Neural progenitor cell (in vitro differentiated cells): ENCODE measurements around the gene TBXAS1. TPM values are rescaled to one million over a fixed set of nuclear protein-coding genes. Genes with fewer than 3 reads are reported as not detected.

Experiments used
- DNase-seq: peaks from one replicate; pipeline ENCODE4 v3.0.0-alpha.2; 2016; ENCODE audit warnings: low spot score
- H2AFZ ChIP-seq: fragments of 200-600 bp; sonication (generic); replicated peaks from 2 replicates; pipeline ENCODE4 v1.6.1; 2016; ENCODE audit warnings: antibody characterized with exemption
- H3F3A ChIP-seq: fragments of 200-600 bp; sonication (generic); 2 replicates; pipeline ENCODE4 v1.6.1; 2016; ENCODE audit warnings: antibody characterized with exemption, low read depth
- H3K27ac ChIP-seq: fragments of 200-600 bp; sonication (generic); 2 replicates; pipeline ENCODE4 v1.5.1; 2016; ENCODE audit warnings: mild to moderate bottlenecking
- H3K27me3 ChIP-seq: fragments of 200-600 bp; sonication (generic); 2 replicates; pipeline ENCODE4 v1.6.1; 2016; ENCODE audit warnings: mild to moderate bottlenecking, moderate library complexity
- H3K36me3 ChIP-seq: fragments of 200-600 bp; sonication (generic); 2 replicates; pipeline ENCODE4 v1.5.1; 2016
- H3K4me1 ChIP-seq: fragments of 200-600 bp; sonication (generic); 2 replicates; pipeline ENCODE4 v1.6.1; 2016; ENCODE audit warnings: mixed run types
- H3K4me2 ChIP-seq: fragments of 200-600 bp; sonication (generic); 2 replicates; pipeline ENCODE4 v1.6.1; 2016
- H3K4me3 ChIP-seq: fragments of 200-600 bp; sonication (generic); 2 replicates; pipeline ENCODE4 v1.5.1; 2016
- H3K79me2 ChIP-seq: fragments of 200-600 bp; sonication (generic); 2 replicates; pipeline ENCODE4 v1.6.1; 2016; ENCODE audit warnings: low read depth
- H3K9ac ChIP-seq: fragments of 200-600 bp; sonication (generic); 2 replicates; pipeline ENCODE4 v1.6.1; 2016
- H3K9me3 ChIP-seq: fragments of 200-600 bp; sonication (generic); 2 replicates; pipeline ENCODE4 v1.5.1; 2016; ENCODE audit warnings: low read depth
- H4K20me1 ChIP-seq: fragments of 200-600 bp; sonication (generic); 2 replicates; pipeline ENCODE4 v1.6.1; 2016; ENCODE audit warnings: low read depth
- H3K27ac Mint-ChIP-seq: 3 replicates; pipeline ENCODE4 v1.8.0; 2021; ENCODE audit warnings: mixed read lengths
- H3K27me3 Mint-ChIP-seq: 2 replicates; pipeline ENCODE4 v1.8.0; 2022; ENCODE audit warnings: low read depth, mild to moderate bottlenecking, inconsistent platforms, moderate library complexity, mixed read lengths; ENCODE audit not compliant: insufficient read depth
- H3K36me3 Mint-ChIP-seq: 3 replicates; pipeline ENCODE4 v1.8.0; 2021; ENCODE audit warnings: mixed read lengths
- H3K4me1 Mint-ChIP-seq: 3 replicates; pipeline ENCODE4 v1.8.0; 2021; ENCODE audit warnings: mixed read lengths
- H3K4me3 Mint-ChIP-seq: 3 replicates; pipeline ENCODE4 v1.8.0; 2021; ENCODE audit warnings: mild to moderate bottlenecking, moderate library complexity, mixed read lengths
- H3K9me3 Mint-ChIP-seq: 3 replicates; pipeline ENCODE4 v1.8.0; 2020; ENCODE audit warnings: mixed read lengths
- EZH2 ChIP-seq: fragments of 200-600 bp; sonication (generic); IDR thresholded peaks from 2 replicates; pipeline ENCODE4 v1.6.1; 2017; ENCODE audit warnings: antibody characterized with exemption, mild to moderate bottlenecking, moderate library complexity
- EZH2phosphoT487 ChIP-seq: fragments of 200-600 bp; sonication (generic); IDR thresholded peaks from 2 replicates; pipeline ENCODE4 v1.6.1; 2017; ENCODE audit warnings: antibody characterized with exemption
- total RNA-seq: library from RNA; depleted of rRNA; stranded (reverse); fragments of >200 nt; gene quantifications from 2 replicates; pipeline ENCODE4 v1.2.3, GENCODE V29; 2015; ENCODE audit warnings: low replicate concordance
- TF ChIP-seq, protein P1 (sequence below): fragments of 200-600 bp; sonication (generic); IDR thresholded peaks from 2 replicates; pipeline ENCODE4 v1.5.1; 2017; ENCODE audit warnings: antibody characterized with exemption, mild to moderate bottlenecking

Gene TBXAS1
- total RNA-seq, 1 donor from 2014 or later = not detected

- Mint-ChIP-seq H3K27ac (no peak overlapping the region), H3K9me3 (no peaks in the 10 kb centered on the region), H3K36me3 (no peaks in the 10 kb centered on the region), H3K4me3 (no peak overlapping the region), H3K27me3 (peaks cover 16% of the 10 kb centered on the region), H3K4me1 (peaks cover 14% of the 10 kb centered on the region)
- Histone ChIP-seq H3K27ac (no peak overlapping the region), H3K79me2 (no peaks in the 10 kb centered on the region), H3K9ac (no peak overlapping the region), H4K20me1 (no peaks in the 10 kb centered on the region), H3K4me2 (no peak overlapping the region), H3K36me3 (no peaks in the 10 kb centered on the region), H2AFZ (no peak overlapping the region), H3K4me1 (peaks cover 8% of the 10 kb centered on the region), H3K27me3 (peaks cover 2% of the 10 kb centered on the region), H3K9me3 (no peaks in the 10 kb centered on the region), H3F3A (peaks cover 4% of the 10 kb centered on the region), H3K4me3 (no peak overlapping the region)
- DNase-seq = no peak
- TF ChIP-seq EZH2 = no peak
- TF ChIP-seq, protein P1, sequence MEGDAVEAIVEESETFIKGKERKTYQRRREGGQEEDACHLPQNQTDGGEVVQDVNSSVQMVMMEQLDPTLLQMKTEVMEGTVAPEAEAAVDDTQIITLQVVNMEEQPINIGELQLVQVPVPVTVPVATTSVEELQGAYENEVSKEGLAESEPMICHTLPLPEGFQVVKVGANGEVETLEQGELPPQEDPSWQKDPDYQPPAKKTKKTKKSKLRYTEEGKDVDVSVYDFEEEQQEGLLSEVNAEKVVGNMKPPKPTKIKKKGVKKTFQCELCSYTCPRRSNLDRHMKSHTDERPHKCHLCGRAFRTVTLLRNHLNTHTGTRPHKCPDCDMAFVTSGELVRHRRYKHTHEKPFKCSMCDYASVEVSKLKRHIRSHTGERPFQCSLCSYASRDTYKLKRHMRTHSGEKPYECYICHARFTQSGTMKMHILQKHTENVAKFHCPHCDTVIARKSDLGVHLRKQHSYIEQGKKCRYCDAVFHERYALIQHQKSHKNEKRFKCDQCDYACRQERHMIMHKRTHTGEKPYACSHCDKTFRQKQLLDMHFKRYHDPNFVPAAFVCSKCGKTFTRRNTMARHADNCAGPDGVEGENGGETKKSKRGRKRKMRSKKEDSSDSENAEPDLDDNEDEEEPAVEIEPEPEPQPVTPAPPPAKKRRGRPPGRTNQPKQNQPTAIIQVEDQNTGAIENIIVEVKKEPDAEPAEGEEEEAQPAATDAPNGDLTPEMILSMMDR = no peak
Measured at GRCh38 chr7:140008755-140009610, 179.9 kb downstream of the TBXAS1 start.

DNA sequence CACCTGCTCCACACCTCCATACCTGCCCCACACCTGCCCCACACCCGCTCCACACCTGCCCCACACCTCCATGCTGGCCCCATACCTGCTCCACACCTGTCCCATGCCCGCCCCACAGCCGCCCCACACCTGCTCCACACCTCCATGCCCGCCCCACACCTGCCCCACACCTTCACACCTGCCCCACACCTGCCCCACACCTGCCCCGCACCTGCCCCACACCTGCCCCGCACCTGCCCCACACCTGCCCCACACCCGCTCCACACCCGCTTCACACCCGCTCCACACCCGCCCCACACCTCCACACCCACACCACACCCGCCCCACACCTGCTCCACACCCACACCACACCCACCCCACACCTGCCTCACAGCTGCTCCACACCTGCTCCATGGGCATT lies 180.7 kb downstream of the TBXAS1 start:
- H4K20me1 ChIP-seq = no peaks in the 10 kb centered on the region
- H3K9me3 ChIP-seq = no peaks in the 10 kb centered on the region
- no peak overlapping the region for H3K27ac Mint-ChIP-seq
- no peak overlapping the region for H3K4me2 ChIP-seq
- peaks cover 20% of the 10 kb centered on the region for H3K27me3 Mint-ChIP-seq
- H3K9me3 Mint-ChIP-seq = no peaks in the 10 kb centered on the region
- peaks cover 4% of the 10 kb centered on the region for H3F3A ChIP-seq
- H3K36me3 ChIP-seq = no peaks in the 10 kb centered on the region
- no peaks in the 10 kb centered on the region for H3K79me2 ChIP-seq
- TF ChIP-seq EZH2phosphoT487 = no peak
- no peak for TF ChIP-seq EZH2
- TF ChIP-seq, protein P1 = no peak
- H3K4me3 Mint-ChIP-seq = no peak overlapping the region
- no peak for DNase-seq
- peaks cover 8% of the 10 kb centered on the region for H3K4me1 ChIP-seq
- H3K27me3 ChIP-seq = peaks cover 2% of the 10 kb centered on the region
- no peak overlapping the region for H3K27ac ChIP-seq
- peaks cover 12% of the 10 kb centered on the region for H3K4me1 Mint-ChIP-seq
- H3K36me3 Mint-ChIP-seq = no peaks in the 10 kb centered on the region
- H3K4me3 ChIP-seq = no peak overlapping the region
- no peak overlapping the region for H3K9ac ChIP-seq
- H2AFZ ChIP-seq = no peak overlapping the region

DNA sequence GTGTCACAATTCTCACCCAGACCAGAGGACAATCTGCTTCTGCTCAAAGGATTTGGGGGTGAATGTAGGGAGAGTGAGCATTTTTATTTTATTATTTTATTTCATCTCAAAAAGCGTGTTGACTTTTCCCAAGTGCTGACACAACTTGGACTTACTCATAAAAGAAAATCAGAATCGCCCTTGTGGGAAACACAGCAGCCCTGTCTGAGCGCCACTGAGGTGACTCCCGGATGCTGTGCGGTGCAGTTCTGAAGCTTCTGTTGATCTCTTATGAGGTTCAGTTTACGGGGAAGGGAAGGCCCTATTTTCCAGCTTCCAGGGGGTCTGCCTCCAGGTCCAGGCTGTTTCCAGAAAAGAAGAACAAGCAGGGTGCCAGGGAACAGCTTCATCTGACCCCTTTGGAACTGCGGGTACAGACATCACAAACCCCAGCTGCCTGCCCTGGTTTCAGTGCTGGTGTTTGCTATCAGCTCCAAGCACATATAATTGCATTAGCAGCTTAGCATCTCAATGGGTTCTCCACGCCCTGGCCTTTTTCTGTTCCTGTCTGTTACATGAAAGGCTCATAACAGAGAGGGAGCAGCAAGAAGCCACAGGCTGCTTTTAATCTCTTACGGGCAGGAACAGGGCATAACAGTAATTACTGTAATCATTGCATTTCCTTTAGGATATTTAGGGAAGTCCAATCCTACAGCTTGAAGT lies 181.3 kb downstream of the TBXAS1 start:
- Histone ChIP-seq H3K27ac (no peak overlapping the region), H3K79me2 (no peaks in the 10 kb centered on the region), H3K4me2 (peak overlapping the region; percentile 32), H2AFZ (no peak overlapping the region), H4K20me1 (no peaks in the 10 kb centered on the region), H3K27me3 (peaks cover 2% of the 10 kb centered on the region), H3K9me3 (no peaks in the 10 kb centered on the region), H3K4me3 (no peak overlapping the region), H3K9ac (no peak overlapping the region), H3K4me1 (peaks cover 8% of the 10 kb centered on the region), H3K36me3 (no peaks in the 10 kb centered on the region), H3F3A (peaks cover 4% of the 10 kb centered on the region)
- no peak overlapping the region for H3K4me3 Mint-ChIP-seq
- H3K9me3 Mint-ChIP-seq = no peaks in the 10 kb centered on the region
- TF ChIP-seq EZH2 (no peak), EZH2phosphoT487 (peak; percentile 67)
- H3K27ac Mint-ChIP-seq = no peak overlapping the region
- H3K27me3 Mint-ChIP-seq = peaks cover 18% of the 10 kb centered on the region
- no peaks in the 10 kb centered on the region for H3K36me3 Mint-ChIP-seq
- peaks cover 12% of the 10 kb centered on the region for H3K4me1 Mint-ChIP-seq
- DNase-seq = peak; percentile 73
